Ovary (tissue), 9 donors: ENCODE data around the gene ZNF385D. TPM values are rescaled to one million over a fixed set of nuclear protein-coding genes. Genes with fewer than 3 reads are reported as not detected.

Experiments used
- DNase-seq, 5 donors: peaks; one replicate each; pipeline ENCODE4 v3.0.0-alpha.2; 2019 to 2020
- H3K27ac ChIP-seq, 2 donors: fragments of 200-600 bp; one replicate each; pipeline versions ENCODE4 v1.5.1 to v1.8.0; 2019 to 2022
- H3K27me3 ChIP-seq: fragments of 200-600 bp; one replicate; pipeline ENCODE4 v1.8.0; 2022
- H3K36me3 ChIP-seq: fragments of 200-600 bp; sonication (generic); one replicate; pipeline ENCODE4 v1.5.1; 2019
- H3K4me1 ChIP-seq: one replicate; pipeline ENCODE4 v1.8.1; 2013; ENCODE audit warnings: mild to moderate bottlenecking, moderate library complexity; ENCODE audit not compliant: insufficient read depth
- H3K4me3 ChIP-seq: fragments of 200-600 bp; sonication (generic); one replicate; pipeline ENCODE4 v1.5.1; 2017
- H3K9me3 ChIP-seq, 2 donors: fragments of 200-600 bp in 1 of 2; sonication (generic) in 1 of 2; one replicate each; pipeline versions ENCODE4 v1.5.1 to v1.8.1; 2013 to 2019; ENCODE audit warnings: mild to moderate bottlenecking in 1 of 2, moderate library complexity in 1 of 2
- EP300 ChIP-seq: sonication (generic); formaldehyde crosslinking; IDR thresholded peaks from one replicate; pipeline ENCODE4 v1.6.1; 2017; ENCODE audit warnings: antibody characterized with exemption
- POLR2A ChIP-seq: fragments of 450-650 bp; IDR thresholded peaks from one replicate; pipeline ENCODE4 v1.6.1; 2017; ENCODE audit warnings: antibody characterized with exemption, mild to moderate bottlenecking, moderate library complexity
- WGBS, 3 donors: extraction: QIAGEN DNeasy Blood & Tissue Kit in 1 of 3; methylation state at CpG; one replicate each; pipeline versions ENCODE4 v1.1.5 to v1.1.7; 2013 to 2017; 5-methylcytosine and 5-hydroxymethylcytosine counted together
- intact Hi-C, 4 donors: fragments of 100-400 bp; cut with DNase I; formaldehyde crosslinking; loops; one replicate each; pipeline versions ENCODE4 v1.11.0 to v1.15.1; 2022 to 2023
- polyA plus RNA-seq, 2 donors: library from polyadenylated mRNA; stranded (reverse); fragments of 200-250 nt in 1 of 2; fragments of 350-450 nt in 1 of 2; fragmentation: Illumina TruSeq in 1 of 2; extraction: RNeasy Lipid Tissue Mini Kit (QIAGEN cat#74804) in 1 of 2; gene quantifications; one replicate each; pipeline ENCODE4 v1.2.3, GENCODE V29; 2013 to 2014
- total RNA-seq, 7 donors: library from RNA; depleted of rRNA in 2 of 7; stranded (reverse); fragments of >200 nt in 2 of 7; fragmentation: NEBNext Ultra II Directional in 3 of 7; extraction: Animal tissue kit (Norgen Biotek cat#: 25700) in 3 of 7; gene quantifications; one replicate each; pipeline versions ENCODE4 v1.1.0 to v1.2.4, GENCODE V29; 2016 to 2023
- TF ChIP-seq, protein P1 (sequence below), 3 donors: fragments of 450-650 bp in 2 of 3; fragments of 200-600 bp in 1 of 3; IDR thresholded peaks; one replicate each; pipeline versions ENCODE4 v1.5.1 to v1.8.0; 2016 to 2022; ENCODE audit warnings: antibody characterized with exemption in 3 of 3, mild to moderate bottlenecking in 1 of 3
- donor health status: DM: no; HTN: no; CAD: no; lungs with moderate emphysema.
- donor health status: DM: no; HTN: no; CAD: no.
- donor health status: Bipolar disorder and iron deficiency.
- donor health status: DM: yes; HTN: yes; CAD: no.
- donor health status: DM: no; HTN: no; CAD: no.
- donor health status: DM: yes; HTN: yes; CAD: no.

Gene ZNF385D
- total and polyA plus RNA-seq, 9 donors = 0.33 to 9.3 (median 2.6) TPM

DNA sequence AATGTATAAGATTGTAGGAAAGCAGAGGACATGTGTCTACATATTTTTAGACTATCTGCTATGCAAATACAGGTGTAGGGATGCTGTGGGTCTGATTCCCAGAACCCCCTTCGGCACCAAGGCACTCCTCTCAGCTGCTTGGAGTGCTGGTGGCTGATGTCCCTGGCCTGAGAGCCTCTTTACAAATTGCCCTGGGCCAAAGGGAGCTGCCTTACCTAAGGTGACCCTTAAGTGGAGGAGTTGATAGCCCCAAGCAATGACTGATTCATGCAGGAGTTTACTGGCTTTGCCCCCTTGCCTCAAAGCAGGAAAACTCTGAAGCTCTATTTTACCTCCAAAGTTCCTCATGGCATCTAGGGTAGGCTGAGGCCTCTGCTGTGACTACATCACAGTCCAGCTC, 83.0 kb downstream of the ZNF385D start:
- WGBS, 3 donors = 47 to 75% (median 53%) methylated on average over 1 of the region's 1 CpG
- Histone ChIP-seq H3K9me3 (no peaks in the 10 kb centered on the region), H3K27me3 (no peaks in the 10 kb centered on the region), H3K27ac (no peak overlapping the region), H3K4me3 (no peak overlapping the region), H3K4me1 (no peaks in the 10 kb centered on the region), H3K36me3 (no peaks in the 10 kb centered on the region)
- DNase-seq = no peak
- no peak for TF ChIP-seq EP300
- no peak for TF ChIP-seq POLR2A
- TF ChIP-seq, protein P1, sequence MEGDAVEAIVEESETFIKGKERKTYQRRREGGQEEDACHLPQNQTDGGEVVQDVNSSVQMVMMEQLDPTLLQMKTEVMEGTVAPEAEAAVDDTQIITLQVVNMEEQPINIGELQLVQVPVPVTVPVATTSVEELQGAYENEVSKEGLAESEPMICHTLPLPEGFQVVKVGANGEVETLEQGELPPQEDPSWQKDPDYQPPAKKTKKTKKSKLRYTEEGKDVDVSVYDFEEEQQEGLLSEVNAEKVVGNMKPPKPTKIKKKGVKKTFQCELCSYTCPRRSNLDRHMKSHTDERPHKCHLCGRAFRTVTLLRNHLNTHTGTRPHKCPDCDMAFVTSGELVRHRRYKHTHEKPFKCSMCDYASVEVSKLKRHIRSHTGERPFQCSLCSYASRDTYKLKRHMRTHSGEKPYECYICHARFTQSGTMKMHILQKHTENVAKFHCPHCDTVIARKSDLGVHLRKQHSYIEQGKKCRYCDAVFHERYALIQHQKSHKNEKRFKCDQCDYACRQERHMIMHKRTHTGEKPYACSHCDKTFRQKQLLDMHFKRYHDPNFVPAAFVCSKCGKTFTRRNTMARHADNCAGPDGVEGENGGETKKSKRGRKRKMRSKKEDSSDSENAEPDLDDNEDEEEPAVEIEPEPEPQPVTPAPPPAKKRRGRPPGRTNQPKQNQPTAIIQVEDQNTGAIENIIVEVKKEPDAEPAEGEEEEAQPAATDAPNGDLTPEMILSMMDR (IDR thresholded peaks at IDR 0.05) = no peak
- intact Hi-C loops = no loop called here

DNA sequence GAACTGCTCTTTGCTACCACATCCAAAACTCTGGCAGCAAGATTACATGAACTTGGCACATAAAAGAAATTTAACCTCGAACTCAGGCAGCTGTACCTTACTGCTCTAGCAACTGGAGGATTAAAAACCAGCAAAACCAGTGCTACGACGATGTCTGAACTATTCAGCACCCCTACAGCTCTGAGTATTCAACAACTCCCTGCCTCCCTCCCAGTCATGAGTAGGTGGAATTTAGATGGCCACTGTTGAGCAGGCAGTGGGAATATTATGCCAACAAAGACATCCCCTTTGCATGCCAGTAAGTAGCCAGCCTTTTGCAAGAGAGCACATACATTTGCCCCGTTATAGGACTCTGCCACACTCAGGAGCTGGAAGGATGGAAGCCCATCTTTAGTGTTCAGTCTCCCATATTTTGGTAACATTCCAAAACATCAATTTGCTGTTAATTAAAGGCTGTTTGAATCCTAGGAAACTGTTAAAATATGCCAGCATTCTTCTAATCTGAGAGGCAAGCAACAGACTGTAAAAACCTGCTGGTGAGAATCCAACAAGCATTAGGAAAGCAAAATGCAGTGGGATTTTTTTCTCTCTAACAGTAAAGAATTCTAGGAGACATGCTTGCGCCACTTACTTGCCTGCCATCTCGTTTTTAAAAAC, 85.4 kb downstream of the ZNF385D start:
- TF ChIP-seq EP300 (no peak), POLR2A (no peak)
- TF ChIP-seq, protein P1 (IDR thresholded peaks at IDR 0.05) = no peak
- H3K4me1 ChIP-seq = no peaks in the 10 kb centered on the region
- H3K27ac ChIP-seq = no peak overlapping the region
- no peaks in the 10 kb centered on the region for H3K27me3 ChIP-seq
- intact Hi-C loops = no loop called here
- WGBS, 3 donors = 53 to 75% (median 63%) methylated on average over 6 of the region's 6 CpGs
- no peak for DNase-seq
- no peaks in the 10 kb centered on the region for H3K9me3 ChIP-seq
- H3K36me3 ChIP-seq = no peaks in the 10 kb centered on the region
- H3K4me3 ChIP-seq = no peak overlapping the region

DNA sequence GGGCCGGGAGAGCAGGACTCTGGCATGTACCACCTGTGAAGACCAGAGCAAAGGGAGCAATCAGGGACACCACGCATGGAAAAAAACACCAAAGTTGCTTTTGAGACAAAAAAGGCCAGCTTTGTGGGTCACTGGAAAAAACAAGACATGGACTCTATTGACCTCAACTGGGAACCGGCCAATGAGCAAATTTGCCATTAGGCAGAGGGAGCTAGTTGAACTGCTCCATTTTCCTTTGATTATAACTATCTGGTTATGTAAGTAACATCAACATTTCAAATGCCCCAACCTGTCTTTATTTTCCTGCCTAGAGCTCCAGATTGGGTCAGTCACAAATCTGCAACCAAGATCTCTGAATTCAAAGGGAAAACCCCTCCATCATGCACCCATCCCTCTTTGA, 86.0 kb downstream of the ZNF385D start:
- Histone ChIP-seq H3K27me3 (no peaks in the 10 kb centered on the region), H3K4me1 (no peaks in the 10 kb centered on the region), H3K27ac (no peak overlapping the region), H3K9me3 (no peaks in the 10 kb centered on the region), H3K36me3 (no peaks in the 10 kb centered on the region), H3K4me3 (no peak overlapping the region)
- intact Hi-C loops = no loop called here
- WGBS, 3 donors = 89 to 99% (median 94%) methylated on average over 3 of the region's 3 CpGs
- TF ChIP-seq, protein P1 (IDR thresholded peaks at IDR 0.05) = no peak
- TF ChIP-seq POLR2A (no peak), EP300 (no peak)
- DNase-seq = no peak

DNA sequence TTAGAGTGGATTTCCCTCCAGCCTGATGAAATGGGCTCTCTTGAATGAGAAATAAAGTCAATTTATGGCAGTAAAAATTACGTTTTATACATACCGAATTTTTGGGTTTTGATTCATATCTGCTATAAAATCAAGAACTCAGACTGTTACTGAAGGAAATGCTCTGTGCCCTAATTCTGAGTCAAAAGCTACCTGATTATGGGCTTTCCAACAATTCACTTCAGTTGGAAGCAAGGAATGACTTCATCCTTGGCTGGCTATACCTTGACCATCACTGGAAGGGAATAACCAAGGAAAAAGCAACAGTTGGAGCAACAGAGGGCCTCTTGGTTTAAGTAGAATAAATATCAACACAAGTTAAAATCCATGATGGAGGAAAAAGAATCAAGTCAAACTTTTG, 88.6 kb downstream of the ZNF385D start:
- H3K4me1 ChIP-seq = no peaks in the 10 kb centered on the region
- H3K4me3 ChIP-seq = no peak overlapping the region
- no peaks in the 10 kb centered on the region for H3K36me3 ChIP-seq
- intact Hi-C loops = no loop called here
- H3K27me3 ChIP-seq = no peaks in the 10 kb centered on the region
- 94 to 97% (median 95%) methylated on average over 2 of the region's 2 CpGs for WGBS, 3 donors
- DNase-seq = no peak
- no peaks in the 10 kb centered on the region for H3K9me3 ChIP-seq
- no peak overlapping the region for H3K27ac ChIP-seq
- TF ChIP-seq EP300 = no peak
- no peak for TF ChIP-seq POLR2A
- TF ChIP-seq, protein P1 (IDR thresholded peaks at IDR 0.05) = no peak
